NCI-H2107 treated with DMSO at 0.1 percent for 48 hours (cell line): ENCODE measurements around the gene MRRF.
A peak's percentile ranks its signal among the peaks of the same experiment; 100 is the strongest.

Source experiments
- DNase-seq: peaks from one replicate; lab custom pipeline; 2025; ENCODE audit not compliant: unreplicated experiment; lab: John Stamatoyannopoulos, UW

MRRF gene

DNA sequence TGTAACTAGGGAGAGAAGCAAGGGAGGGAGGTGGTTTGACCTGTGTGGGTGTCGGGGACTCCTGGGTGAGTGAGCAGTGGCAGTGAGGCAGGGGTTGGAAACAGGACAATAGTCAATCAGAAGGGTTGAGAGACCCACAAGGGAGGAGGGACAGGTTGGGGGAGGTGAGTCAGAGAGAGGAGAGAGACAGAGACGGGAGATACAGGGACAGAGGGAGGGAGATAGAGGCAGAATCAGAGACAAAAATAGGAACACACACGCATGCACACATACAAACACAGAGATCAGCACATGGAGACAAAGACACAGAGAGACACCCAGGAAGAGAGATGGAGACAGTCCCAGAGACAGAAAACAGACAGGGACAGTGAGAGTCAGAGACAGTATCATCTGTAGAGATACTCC, 66.8 kb downstream of the MRRF start:
- DNase-seq = no peak

DNA sequence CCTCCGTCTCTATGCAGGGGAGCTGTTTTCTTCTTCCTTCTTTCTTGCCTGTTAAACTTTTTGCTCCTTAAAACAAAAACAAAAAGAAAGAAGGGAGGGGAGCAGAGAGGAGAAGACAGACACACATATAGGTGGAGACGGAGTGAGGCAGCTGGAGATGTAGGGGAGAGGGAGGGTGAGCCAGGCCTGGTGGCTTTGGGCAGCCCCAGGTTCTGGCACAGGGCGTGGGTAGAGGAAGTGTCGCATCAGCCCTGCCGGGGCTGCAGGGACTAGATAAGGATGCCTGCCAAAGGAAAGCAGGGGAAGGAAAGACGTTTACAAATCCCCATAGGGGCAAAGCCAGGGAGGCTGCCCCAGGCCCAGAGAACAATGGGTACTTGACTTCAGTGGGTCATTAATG, 67.4 kb downstream of the MRRF start:
- no peak for DNase-seq

DNA sequence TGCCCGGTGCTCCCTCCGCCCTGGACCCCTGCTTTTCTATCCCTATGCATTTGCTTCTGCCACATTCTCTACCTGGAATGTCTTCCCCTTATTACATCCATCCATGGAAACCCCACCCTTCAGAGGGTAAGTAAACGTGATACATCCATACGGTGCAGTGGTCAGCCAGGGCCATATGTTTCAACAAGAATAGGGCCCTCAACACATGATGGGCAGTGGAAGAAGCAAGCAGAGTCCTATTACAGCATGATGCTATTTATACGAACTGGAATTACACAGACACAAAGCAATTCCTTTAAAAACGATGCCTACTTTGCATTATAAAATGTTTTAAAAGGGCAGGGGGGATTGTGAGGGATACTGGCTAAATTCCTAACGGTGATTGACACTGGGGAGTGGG, 68.0 kb downstream of the MRRF start:
- no peak for DNase-seq

DNA sequence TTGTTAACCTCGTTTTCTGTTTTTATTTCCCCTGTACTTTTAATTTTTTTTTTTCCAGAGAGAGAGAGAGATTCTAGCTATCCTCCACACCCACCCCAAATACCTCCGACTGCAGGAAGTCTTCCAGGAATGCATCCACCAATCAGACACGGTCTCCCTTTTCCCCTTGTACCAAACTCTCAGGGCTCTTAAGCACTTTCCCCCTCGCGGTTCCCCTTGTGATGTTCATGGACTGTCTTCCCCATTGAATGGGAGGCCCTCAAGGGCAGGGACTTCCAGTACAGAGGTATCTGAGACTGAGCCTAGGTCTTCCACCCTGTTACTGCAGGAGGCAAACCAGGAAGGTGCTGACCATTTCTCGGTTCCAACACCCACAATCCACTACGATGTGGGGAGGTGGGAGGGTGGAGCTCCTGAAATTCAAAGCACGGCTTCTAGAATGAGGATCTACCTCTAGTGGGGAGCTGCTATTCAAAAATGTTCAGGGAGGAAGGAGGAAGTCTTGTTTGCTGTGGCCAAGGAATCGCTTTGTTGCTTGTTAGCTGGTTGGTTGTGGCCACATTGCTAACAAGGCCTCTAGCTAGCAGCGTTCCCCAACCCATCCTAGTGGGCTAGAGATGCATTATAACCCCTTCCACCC, 68.6 kb downstream of the MRRF start:
- no peak for DNase-seq

DNA sequence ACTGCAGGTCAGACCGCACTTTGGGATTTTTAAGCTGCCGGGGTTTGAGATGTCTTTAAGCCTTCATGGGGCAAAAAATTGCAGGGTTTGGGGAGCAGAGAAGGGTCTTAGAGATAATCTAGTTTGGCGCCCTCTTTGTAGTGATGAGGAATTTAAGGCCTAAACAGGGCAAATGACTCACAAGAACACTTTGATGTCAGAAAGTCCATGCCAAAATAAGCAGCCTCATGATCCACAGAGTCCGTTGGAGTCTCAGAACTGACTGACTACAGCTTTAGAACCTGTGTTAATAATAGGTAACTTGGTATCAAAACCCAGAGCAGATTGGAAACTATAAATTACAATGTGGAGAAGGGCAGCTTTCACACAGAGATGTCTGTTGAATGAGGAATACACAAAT, 70.2 kb downstream of the MRRF start:
- DNase-seq = no peak

DNA sequence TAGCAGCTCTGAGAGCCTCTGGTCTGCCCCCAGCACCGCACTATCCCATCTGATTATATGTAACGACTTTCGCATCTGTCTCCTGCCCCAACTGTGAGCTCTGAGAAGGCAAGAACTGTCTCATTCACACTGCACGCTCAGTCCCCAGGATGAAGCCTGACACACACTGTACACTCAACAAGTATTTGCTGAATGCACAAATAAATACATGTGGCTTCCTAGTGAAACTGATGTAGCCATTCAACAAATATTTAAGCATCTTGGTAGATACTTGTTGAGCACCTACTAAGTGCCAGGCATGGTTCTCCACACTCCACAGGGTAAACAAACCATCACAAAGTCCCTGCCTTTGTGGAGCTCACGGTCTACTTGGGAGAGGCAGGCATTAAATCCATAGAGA, 71.5 kb downstream of the MRRF start:
- DNase-seq = no peak

DNA sequence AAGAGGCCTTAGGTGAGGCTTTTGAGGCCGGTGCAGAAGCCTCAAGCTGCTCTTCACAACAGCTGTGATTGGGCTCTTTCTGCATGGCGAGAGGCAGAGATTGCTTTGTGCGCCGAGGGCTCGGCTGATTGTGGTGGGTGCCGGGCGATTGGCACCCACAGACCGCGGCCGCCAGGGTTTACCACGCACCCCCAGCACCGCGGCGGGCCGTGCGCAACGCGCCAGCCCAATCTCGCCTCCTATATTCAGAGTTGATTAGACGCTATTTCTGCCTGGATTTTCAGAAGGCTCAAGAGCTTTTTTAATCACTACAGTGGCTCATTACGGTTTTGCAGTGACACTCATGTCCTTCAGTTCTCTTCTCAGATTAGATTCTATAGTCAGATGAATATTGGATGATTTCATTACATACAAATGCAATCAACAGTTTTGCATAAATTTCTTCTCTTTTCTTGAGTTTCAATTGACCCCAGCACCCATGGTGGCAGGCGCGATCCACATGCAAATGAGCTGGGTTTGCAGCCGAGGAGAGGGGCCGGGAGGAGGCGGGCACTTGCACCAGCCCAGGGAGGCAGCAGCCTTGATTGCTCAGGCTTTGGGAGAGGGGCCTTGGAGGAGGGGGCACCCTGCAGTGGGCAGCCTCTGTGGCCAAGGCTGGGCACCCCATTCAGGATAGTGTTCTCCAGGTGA, 72.3 kb downstream of the MRRF start:
- no peak for DNase-seq

DNA sequence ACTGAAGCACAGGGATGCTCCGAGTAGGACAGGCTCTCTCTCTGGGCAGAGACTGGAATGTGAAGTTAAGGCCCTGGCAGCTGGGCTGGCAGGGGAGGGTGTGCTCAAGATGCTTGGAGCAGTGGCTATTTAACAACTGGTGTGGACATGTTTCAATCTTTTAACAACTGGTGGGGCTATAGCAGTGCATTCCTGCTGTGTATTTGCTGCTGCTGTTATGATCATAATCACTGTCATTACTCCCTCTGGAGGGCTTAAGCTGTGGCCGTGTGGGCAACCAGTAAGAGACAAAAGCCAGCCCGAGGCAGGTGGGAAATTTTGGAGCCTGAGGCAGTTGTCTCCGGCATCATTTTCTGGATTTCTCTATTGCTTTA, 72.9 kb downstream of the MRRF start:
- no peak for DNase-seq

DNA sequence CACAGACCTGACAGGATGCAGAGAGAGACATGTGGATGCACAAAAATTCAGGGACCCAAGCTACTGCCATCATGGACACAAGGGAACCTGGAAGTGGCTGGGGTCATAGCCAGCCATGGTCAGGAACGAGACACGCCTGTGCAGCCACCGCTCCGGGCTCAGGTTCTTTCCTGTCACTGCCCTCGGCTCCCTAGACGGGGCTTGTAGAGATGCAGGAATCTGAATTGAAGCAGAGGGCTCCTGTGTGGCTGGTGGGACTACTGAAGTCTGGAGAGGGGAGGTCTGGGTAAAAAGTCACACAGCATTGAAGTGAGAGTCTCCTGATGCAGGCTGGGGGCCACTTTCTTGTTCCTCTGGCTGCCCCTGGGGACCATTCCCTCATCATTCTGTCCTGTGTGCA, 73.9 kb downstream of the MRRF start:
- no peak for DNase-seq

DNA sequence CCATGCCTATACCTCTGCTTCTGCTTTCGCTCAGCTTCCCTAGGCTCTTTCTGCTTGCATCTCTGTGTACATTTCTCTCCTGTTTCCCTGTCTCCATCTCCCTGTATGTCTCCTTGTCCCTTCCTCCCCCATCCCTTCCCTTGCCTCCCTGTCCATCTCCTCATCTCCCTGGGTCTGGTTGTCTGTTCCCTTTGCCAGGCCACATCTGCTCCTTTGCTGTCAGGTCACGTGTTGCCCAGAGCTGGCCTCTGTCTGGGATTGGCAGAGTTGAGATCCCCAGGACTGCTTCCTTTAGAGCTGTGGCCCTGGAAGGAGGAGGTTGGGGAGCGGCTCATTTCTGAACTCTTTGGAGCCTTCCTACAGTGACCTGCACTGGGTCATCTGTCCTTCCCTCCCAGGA, 74.3 kb downstream of the MRRF start:
- DNase-seq = no peak

DNA sequence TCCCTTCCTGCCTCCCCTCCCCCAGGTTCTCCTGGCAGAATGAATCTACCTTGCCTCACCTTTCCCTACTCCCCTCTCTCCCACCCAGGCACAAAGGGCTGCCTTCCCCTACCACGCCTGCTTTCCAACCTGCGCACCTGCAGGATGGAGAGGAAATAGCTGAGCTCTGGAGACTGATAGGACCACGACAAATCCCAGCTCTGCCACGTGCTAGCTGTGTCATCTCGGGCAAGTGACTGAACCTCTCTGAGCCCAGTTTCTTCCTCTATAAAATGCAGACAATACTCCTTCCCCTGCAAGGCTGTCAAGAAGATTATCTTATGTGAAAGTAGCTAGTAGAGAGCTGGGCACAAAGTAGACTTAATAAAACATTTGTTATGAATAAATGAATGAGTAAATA, 74.9 kb downstream of the MRRF start:
- DNase-seq = no peak

DNA sequence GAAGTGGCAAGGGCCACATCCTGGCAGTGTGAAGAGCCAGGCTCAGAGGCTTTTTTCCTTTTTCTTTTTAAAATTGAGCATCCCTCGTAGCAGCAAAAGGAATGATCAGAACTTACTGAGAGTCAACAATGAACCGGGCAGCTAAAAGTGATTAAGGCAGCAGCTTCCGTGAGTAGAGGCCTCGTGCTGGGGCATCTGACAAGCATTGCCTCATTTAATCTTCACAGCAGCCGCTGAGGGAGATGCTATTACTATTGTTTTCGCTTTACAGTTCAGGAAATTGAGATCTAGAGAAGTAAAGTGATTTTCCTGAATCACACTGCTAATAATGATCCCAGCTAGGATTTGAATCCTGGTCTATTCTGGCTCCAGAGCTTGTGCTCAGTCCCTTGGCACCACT, 75.5 kb downstream of the MRRF start:
- no peak for DNase-seq

DNA sequence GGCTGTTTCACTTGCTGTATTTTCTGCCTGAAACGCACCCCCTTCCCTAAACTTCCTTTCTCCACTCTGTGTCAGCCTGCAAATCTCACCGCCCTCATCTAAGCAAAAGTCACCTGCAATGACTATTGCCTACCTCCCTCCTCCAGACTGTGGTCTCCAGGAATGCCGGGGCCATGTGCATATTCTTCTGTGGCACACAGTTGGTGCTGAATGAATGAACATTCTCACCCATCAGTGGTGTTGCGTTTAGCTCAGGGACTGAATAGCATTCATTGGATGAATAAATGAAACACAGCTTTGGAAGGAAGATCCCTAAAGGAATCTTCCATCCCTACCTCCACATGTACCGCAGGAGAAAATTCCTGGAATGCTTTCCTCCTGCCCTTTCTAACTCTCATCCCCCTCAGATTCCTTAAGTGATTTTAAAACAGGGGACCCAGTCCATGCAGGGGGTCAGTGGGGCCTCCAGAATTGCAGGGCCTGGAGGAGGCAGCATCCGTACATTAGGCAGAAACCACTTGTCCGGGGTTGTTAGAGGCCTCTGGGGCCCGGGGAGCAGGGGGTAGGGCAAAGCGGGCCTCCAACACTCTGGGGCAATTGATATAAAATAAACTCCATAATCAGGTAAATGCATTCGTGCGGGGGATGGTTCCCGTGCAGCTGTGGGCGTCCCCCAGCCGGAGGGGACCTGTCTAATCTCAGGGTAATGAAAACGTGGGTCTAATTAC, 77.8 kb downstream of the MRRF start:
- no peak for DNase-seq

DNA sequence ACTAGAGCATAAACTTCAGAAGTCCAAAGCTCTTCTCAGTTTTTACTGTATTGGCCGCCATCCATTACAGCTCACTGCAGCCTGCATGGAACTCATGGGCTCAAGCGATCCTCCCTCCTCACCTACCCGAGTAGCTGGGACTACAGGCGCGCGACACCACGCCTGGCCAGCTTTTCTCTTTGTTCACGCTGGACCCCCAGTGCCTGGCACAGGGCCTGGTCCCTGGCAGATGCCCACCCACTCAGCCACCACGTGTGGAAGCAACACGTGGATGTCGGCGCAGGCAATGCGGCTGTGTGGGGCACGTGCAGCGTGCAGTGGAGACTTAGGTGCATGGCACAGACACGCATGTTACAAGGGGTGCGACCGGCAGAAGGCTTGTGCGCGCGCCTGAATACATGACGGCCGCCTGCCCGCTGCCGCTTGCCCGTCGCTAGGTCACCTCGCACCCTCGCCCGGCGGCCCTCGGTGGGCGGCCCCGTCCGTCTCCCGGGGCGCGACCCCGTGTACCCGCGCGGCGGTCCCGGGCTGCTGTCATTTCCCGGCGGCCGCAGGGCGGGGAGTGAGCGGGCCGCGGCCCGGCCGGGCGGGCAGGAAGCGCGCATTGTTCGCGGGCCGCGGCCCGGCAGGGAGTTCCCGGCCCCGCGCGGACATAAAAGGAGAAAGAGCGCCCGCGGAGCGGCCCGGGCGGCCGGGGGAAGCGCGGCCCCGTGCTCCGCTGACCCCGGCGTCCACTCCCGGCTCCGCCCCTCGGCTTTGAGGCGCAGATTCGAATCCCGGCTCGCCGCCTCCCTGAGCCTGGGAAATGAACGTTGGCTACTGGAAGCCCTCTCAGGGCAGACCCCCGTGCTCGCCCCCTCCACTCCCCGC, 82.0 kb downstream of the MRRF start:
- DNase-seq = no peak

DNA sequence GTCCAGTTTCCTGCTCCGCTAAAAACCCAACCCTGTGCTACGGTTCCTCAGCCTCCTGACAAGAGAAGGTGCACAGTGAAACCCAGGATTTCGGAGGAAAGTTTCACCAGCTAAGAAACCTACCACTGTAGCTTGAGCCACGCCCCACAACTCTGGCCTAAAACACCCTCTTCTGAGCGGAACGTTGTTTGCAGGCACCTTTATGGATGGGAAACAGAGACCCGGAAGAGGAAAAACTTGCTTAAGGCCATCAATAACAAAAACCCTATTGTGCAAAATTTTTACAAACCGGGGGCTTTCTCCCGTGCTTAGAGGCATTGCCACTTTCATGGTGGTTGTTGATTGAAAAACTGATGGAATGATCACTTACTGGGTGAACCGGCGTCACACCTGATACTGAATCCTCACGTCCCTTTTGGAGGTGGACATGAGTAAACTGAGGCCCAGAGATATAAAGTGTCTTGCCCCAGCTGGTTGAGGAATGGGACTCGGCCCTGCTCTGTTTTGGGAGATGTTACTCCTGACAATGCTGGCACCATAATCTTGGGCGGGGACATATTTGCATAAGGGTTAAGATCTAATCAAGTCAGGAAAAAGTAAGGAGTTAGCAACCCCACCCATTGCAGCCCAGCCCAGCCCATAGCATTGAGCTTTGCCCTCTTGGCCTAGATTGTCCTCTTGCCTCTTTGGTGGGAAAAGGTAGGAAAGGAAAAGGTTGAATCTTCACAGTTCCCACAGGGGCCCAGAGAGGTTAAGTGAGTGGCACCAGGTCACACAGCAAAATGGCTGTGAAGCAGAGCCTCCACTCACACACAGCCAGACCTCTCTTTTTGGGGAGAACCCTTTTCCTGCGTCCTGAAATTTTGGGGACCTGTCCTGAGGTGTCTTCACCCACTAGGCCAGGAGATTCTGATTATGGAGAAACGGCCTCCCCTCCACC, 82.9 kb downstream of the MRRF start:
- DNase-seq = no peak

DNA sequence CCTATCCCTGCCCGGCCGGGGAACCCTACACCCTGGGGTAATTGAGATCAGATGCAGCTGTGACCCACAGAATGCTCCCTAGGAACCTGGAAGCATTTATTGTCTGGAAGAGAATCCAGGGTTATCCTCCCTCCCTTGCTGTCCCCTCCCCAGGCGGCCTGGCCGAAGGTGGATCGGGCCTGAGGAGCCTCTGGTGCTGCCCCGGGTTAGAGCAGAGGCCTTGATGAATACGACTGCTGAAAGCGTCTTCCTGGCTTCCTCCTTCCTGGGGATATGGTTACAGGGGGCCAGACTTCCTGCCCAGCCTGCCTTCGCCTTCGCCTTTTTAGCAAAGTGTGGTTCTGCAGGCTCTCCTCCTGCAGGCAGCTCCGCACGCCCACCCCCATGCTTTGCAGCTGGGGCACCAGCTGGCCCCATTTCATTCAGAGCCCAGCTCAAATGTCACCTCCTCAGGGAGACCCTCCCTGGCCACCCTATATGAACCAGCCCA, 83.7 kb downstream of the MRRF start:
- DNase-seq = no peak

DNA sequence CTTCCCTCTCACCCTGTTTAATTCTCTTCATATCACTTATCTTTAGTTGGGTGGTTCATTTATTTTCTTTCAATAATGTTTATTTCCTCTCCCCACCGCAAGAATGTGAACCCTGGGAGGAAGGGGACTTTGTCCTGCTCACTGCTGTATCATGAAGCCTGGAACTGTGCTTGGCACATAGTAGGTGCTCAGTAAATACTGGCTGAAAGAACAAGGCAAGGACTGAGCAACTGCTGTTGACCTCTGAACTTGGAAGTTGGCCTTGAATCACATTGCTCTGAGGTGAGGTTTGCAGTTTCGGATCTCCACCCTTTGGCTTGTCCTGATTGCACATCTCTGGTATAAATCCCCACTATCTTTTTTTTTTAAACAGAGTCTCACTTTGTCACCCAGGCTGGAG, 84.1 kb downstream of the MRRF start:
- no peak for DNase-seq

DNA sequence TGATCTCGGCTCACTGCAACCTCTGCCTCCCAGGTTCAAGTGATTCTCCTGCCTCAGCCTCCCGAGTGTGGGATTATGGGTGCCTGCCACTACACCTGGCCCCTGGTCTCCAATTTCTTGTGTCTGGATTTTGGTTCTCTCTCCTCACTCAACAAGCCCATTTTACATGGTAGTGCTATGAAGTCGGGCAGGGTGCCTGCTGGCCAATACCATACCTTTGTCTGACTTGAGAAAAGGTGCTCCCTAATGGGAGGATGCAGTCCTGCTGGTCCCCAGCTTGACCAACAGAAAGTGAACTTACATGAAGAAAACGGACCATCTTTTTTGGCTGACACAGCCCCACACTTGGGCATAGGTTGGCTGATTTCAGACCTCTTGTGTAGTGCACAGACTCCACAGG, 84.5 kb downstream of the MRRF start:
- DNase-seq = no peak

DNA sequence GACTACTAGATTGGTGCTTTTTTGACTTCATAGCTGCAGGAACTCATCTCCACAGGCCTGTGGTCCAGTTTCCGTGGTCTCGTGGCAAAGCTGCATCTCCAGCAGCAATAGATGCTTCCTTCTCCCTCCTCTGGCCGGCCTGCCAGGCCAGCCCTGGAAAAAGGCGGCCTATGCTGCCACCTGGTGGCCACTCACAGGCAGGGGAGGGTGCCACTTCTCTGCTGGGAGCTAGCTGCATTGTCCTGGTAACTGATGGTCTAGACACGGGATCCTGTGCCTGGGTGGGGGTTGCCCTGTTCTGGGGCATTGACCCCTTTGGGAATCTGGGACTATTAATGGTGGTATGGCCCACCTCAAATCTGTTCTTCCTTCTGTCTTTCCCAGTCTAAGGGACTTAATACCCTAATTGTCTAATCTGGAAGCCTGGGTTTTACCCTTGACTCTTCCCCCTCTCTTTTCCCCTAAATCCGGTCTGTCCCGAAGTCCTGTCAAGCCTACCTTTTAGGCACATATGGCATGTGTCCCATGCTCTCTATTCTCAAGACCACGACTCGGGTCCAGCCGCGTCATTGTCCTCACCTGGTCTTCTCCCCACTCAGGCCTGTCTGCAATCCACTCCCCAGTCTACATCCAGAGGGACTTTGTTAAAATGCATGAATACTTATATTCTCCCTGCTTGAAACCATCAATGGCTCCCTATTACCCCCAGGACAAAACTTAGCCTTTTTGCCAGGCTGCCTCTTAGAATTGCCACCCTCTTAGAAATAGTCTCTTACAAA, 86.1 kb downstream of the MRRF start:
- peak; percentile 20 for DNase-seq
